Stimulated activated CD4-positive, alpha-beta T cell treated with anti-CD3 and anti-CD28 coated beads, Interleukin-1b, Interleukin-23, amount 100 ng/mL, for 48 hours (primary cell): Measurements from ENCODE around the gene SLC6A3.
"Not testable (repeated sequence)": the region's sequence is repeated elsewhere in the genome, so short reads cannot be mapped to it uniquely, and the experiment has no call there.

Experiments used
- DNase-seq: peaks from one replicate; pipeline ENCODE4 v3.0.0-alpha.2; 2020

The SLC6A3 gene

DNA sequence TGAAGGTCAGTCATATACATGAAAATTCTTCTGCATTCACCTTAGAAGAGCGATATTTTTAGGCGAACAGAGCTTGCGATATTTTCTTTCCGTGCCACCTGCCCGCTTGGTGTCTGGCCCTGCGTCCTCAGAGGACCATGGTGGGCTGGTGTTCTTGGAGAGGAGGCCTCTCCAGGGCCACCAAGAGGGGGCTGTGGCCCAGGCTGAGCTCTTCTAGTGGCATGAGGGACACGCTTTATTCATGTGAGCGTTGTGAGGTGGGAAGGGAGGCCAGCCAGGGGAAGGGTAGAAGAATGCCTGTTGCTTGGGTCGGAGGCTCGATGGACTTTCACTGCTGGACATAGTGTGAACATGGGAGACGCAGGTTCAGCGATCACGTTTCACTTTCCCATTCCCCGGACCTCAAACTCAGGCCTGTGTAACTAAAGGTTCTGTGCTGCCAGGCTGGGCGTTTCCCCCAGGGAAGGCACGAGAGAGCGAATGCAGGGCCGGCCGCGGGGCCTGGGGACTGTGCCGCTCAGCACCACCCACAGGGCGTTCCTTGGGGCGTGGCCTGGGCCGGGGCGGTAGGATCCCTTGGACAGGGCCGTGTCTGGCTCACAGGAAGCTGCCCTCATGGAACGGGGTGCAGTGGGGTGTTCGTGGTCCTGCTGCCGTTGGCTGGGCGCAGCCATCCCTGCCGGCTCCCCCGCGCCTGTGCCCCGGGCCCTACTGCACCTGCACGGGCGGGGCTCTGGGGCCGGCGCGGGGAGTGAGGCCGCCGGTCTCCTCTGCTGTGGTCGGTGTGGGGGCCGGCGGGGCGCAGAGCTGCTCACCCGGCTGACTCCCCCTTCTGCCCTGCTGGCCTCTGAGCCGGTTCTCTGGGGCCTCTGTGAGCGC lies 59.6 kb downstream of the SLC6A3 start:
- peak; percentile 77 for DNase-seq

DNA sequence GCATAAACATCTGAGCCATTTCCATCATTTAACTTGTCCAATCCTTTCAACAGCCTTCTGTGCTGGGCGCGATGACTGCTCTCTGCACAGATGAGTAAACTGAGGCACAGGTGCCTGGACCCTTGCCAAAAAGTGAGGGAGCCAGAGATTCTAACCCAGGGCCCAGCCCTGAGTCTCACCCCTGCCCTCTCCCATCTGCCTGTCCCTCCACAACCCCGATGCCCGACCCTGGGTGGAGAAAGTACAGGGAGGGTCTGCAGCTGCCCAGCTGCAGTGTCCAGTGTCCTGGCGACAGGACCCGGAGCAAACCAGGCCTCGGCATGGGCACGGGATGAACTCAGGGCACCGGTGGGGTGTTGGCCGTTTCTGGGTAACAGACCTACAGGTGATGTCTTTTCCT lies 60.7 kb downstream of the SLC6A3 start:
- no peak for DNase-seq

DNA sequence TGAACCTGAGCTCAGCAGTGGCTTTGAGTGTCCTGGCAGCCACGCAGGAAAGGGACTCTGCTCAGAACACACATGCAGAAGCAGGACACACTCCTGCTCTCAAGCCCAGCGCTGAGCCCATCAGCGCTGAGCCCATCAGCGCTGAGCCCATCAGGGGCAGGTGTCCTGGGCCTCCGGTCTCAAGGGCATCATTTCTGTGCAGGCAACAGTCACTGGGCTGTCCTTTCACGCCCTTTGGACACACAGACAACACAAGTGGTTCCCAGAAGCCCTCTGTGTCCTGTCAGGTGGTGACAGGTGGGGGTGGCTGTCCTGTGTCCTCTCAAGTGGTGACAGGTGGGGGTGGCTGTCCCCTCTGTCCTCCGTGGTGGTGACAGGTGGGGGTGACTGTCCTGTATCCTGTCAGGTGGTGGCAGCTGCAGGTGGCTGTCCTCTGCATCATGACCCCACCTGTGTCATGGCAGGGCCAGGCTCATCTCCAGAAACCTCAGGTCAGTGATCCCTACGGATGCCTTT lies 61.3 kb downstream of the SLC6A3 start:
- no peak for DNase-seq

DNA sequence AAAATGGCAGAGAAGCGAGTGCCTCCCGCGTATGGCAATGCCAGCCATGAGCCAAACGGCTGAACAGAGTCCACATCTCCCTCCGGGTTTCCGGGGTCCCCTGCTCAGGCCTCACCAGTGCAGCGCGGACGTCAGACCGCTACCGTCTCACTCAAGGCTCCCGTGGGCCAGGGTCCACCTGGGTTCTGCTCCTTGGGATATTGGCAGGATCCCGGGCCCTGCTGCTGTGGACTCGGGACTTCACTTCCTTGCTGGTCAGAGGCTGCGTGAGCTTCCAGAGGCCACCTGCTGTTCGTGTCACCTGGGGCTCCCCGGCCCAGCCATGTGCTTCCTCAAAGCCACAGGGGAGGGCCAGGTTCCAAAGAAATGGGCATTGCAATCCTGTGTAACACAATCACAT lies 61.9 kb downstream of the SLC6A3 start:
- DNase-seq, result no peak

DNA sequence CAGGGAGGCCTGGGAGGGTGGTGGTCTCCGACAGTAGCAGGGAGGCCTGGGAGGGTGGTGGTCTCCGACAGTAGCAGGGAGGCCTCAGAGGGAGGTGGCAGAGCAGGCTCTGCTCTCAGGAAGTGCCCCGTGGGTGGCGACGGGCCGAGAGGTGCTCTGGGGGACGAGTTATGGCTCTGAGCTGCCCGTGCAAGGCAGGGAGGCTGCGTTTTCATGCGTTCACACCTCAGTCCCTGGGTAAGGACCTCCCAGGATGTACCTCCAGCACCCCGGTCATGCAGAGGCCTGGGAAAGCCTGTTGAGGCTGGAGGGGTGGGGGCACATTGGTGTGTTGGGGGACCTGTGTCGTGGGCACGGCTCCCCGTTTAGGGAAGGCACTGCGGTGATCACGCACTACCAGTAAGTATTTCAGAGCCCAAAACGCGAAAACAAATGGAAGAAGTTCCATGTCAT lies 63.0 kb downstream of the SLC6A3 start:
- no peak for DNase-seq

DNA sequence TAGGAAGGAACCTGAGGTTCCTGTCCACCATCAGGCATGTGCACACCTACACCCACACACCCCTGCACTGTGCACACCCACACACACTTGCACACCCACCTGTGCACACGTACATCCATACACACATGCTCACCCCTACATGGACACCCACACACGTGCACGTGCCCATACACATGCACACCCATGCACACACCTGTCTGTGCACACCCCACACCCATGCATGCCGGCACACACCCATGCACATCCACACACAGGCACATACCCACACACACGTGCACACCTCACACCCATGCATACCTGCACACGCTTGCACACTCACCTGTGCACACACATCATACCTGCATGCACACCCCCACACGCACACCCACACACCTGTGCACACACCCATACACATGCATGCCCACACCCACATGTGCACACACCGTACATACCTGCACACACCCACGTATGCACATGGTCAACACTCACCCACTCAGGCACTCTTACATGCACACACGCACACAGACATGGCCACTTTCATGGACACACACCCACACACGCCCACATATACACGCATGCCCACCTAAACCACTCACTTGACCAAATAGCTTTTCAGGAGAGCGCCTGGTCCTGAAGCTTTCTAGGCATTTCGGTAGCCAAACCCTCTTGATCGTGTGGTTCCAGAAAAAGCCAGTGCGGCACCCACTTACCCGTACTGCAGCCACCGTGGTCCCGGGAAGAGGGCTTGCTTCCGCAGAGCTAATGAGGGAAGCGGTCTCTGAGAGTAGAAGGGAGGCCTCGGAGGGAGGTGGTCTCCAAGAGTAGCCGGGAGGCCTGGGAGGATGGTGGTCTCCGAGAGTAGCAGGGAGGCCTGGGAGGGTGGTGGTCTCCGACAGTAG lies 63.6 kb downstream of the SLC6A3 start:
- no peak for DNase-seq

DNA sequence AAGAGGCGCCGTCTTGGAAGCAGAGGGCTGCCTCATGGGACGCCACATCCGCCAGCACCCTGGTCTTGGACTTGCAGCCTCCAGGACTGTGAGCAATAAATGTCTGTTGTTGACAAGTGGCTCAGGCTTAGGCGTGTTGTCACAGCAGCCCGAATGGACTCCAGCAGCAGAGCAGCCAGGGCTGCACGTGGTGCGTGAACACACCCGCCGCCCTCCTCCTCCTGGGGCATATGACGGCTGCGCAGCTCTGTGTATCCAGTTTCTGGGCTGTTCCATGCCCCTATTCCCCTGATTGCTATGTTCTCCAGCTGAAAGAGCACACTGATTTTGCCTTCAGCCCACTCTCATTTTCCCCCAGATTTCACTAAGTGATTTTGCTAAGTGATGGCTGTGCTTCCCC lies 64.3 kb downstream of the SLC6A3 start:
- DNase-seq, result no peak

DNA sequence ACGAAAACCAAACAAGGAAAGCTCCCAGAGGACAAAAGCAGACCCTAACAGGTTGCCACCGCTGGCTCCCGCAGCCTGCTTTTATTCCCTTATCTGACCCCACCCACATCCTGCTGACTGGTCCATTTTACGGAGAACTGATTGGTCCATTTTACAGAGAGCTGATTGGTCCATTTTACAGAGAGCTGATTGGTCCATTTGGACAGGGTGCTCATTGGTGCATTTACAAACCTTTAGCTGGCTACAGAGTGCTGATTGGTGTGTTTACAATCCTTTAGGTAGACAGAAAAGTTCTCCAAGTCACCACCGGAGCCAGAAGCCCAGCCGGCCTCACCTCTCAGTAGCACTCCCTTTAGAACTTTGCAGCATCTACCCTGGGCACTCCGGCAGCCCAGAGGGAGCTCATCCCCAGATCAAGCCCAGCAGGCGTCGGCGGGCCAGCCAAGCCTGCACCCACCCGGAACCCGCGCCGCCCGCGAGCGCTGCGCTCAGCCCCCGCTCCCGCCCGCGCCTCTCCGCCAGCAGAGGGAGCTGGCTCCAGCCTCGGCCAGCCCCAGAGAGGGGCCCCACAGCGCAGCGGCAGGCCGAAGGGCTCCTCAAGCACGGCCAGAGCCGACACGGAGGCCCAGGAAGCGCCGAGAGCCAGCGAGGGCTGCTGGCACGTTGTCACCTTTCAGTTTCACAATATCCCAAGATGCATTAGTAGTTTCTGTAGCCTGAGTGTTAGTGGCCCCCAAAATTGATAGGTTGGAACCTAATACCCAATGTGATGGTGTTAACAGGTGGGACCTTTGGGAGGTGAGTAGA lies 65.0 kb downstream of the SLC6A3 start:
- peak; percentile 44 for DNase-seq

DNA sequence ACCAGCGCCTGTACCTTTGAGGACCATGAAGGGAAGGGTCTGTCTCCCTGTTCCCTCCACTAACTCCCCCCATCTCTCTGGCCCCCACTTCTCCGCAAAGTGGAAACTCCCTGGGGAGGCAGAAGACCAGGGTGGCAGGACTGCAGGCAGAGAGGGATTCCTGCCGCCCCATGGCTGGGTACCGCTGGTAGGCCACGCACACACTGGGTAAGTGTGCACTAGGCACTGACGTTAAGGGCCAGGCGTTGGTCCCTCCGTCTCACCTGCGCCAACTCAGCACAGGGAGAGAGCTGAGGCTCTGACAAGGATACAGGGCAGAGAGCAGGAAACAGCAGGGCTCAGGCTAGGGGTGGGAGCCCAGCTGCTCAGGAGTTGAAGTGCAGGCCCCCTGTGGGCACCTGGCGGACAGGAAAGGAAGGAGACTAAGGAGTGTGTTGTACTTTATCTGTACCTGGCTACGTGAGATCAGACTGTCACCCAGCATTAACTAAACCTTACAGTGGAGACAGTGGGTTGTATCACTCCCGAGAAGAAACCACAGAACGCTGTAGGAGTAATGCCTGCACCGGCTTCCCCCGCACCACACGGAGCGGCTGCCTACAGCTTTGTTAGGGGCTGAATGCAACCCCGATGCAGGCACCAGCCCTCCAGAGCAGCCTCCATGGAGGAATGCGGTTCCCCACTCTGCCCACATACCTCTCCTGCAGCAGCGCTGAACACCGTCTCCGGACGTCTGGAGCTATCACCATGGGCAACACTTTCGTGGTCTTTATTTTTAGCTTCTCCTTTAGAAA lies 66.2 kb downstream of the SLC6A3 start:
- DNase-seq, result no peak

DNA sequence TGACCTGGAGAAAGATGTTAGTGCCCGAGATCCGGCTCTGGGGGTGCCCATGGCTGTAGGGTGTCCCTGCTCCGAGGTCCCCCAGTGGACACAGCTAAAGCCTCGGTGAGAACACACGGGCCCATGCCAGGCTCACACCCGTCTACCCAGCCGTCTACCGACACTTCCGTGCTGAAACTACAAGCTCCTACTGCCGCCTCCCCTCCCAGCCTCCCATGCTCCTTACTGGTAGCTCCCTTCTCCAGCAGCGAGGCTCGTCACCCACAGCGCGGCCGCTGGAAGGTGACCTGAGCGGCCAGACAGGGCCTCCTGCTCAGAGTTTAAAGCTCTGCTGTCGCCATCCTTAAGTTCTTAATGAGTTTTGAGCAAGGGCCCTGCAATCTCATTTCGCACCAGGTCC lies 67.1 kb downstream of the SLC6A3 start:
- DNase-seq, result no peak

DNA sequence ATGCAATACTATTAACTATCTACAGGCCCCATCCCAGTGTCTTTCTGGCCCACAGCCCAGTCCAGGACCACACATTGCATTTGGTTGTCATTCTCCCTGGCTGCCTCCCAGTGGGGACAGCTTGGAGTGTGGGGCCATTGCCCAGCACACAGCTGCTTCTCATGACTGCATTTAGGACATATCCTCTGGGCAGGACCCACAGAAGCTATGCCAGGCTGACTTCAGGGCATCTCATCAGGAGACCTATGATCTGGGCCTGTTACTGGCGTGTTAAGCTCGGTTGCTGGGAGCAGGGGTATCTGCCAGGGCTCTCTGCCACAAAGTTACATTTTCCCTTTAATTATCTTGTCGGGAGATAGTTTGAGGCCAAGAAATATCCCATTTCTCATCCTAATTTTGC lies 68.3 kb downstream of the SLC6A3 start:
- DNase-seq, result no peak

DNA sequence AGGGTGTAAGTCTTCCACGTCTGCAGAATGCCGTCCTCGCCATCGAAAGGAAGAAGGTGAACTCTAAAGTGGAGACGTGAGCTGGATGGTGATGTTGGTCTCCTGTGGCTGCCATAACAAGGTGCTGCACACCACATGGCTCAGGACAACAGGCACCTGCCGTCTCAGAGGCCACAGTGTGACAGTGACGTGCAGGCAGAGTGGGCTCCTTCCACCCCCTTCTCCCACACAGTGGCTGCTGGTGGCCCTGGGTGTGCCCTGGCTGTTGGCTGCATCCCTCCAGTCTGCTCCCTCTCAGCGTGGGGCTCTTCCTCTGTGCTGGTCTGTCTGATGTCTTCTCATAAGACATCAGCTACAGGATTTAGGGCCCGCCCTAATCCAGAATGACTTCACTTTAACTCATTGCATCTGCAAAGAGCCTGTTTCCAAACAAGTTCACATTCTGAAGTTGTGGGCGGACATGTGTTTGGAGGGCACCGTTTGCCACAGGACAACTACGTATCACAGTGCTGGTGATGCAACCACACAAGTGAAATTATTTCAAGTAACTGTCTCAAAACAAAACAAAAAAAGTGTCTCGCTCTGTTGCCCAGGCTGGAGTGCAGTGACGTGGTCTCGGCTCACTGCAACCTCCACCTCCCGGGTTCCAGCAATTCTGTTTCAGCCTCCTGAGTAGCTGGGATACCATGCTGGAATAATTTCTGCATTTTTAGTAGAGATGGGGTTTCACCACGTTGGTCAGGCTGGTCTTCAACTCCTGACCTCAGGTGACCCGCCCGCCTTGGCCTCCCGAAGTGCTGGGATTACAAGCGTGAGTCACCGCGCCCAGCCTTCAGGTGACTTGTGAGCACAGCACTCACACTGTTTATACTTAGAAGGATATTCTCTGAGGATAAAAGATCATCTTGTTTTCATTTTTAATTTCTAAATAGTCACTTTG lies 69.1 kb downstream of the SLC6A3 start:
- no peak for DNase-seq

DNA sequence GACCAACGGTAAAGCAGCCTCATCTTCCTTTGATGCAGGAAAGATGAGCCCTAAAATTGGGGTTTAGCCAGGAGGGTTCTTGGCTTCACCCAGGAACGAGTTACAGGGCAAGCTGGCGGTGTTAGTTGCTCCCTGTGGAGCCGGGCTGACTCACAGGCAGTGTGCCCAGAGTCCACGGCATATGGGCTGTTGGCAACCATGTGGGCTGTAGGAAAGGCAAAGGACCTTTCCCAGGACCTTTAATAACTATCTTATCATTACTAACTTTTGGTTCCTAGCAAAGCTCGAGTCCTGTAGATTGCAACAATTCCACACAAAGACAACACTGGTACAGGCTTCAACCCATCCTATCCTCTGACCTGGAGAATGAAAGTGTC lies 70.6 kb downstream of the SLC6A3 start:
- no peak for DNase-seq

DNA sequence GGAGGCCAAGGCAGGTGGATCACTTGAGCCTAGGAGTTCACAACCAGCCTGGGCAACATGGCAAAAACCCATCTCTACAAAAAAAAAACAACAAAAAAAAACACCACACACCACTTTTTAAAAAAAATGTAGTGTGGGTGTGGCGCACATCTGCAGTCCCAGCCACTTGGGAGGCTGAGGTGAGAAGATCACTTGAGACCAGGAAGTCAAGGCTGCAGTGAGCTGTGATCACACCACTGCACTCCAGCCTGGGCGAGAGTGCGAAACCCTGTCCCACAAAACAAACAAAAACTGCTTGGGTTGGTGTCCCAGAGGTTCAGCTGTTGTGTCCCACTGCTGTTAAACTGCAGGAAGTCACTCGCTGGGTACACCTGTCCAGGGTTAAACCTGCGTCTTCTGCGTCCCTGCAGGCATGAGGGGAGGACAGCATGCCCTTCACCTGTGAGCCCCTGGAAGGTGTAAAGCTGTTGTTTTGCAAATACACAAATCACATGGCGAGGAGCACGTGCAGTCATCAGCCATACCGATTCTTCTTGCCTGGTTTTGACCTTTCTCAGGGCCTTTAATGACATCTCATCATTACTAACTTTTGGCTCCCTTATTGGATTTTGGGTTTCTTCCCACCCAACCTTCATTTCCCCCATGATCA lies 71.1 kb downstream of the SLC6A3 start:
- no peak for DNase-seq

DNA sequence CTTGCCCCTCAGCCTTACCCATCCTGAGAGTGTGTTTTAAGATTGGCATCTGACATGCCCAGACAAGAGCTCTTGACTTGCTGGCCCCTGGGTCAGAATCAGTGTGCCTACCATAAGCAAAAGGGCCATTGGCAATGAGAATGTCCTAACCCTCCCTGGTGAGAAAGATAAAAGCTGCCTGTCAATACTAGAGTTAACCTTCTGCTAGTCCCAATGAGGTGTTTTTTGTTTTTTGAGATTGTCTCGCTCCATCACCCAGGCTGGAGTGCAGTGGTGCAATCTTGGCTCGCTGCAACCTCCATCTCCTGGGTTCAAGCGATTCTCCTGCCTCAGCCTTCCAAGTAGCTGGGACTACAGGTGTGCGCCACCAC lies 73.3 kb downstream of the SLC6A3 start:
- DNase-seq, result not testable (repeated sequence)

DNA sequence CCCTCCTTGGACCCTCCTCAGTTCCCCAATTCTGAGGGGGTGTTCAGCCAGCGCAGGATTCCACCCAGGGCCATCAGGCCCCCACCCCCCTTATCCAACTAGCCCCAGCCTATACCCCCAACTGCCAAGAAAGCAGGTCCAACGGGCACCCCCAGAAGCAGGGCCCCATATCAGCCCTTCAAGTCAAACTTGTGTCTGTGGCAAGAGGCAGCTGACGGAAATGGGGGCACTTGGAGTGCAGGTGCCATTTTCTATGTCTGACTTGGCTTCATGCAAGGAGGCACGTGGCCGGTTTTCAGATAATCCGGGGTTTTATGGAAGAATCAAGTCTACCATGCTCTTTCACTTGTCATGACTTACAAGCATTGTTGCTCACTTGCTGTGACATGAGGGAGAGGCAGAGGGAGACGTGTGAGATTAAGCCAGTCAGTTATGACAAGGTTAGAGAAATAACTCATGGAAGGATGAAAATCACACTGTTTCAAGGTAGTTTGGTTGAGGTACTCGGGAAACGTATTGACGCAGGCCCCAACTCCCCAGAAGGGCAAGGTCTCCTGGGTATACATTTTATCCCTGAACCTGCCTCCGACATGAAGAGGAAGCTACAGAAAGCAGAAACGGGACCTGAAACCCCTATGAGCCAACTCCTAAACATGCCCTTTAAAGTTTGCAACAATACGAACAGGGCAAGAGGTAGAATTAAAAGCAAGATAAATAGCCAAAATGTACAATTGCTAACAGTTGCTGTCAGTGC lies 73.8 kb downstream of the SLC6A3 start:
- DNase-seq, result no peak

DNA sequence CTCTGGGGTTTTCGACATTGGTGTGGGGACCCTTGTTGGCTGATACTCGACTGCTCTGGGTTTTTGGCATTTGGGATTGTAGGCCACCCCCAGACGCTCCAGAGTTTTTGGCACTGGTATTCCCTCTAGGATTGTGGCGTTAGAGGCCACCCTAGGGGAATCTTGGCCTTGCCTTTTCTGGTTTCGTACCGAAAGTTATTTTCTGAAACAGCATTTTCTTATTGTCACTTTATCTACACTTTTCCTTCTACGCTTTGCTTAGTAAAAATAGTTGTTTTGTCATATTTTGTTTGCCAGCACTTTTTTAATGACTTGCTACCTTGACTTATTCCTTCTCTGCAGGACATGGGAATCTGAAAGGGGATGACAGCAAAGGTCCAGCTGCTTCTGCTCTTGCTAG lies 75.2 kb downstream of the SLC6A3 start:
- DNase-seq, result no peak

DNA sequence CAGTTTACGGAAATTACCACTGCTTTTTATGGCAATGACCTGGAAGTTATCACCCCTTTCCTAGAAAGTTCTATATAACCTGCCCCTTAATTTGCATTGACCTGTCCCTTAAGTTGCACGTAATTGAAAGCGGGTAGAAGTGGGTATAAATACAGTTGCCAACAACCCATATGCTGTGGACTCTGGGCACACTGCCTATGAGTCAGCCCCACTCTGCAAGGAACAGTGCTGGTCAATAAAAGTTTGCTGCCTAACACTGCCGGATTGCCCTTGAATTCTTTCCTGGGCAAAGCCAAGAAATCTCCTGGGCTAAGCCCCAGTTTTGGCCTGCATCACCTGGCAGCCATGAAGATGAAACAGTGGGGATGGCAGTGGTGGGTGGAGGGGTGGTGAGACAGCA lies 76.5 kb downstream of the SLC6A3 start:
- DNase-seq, result no peak

DNA sequence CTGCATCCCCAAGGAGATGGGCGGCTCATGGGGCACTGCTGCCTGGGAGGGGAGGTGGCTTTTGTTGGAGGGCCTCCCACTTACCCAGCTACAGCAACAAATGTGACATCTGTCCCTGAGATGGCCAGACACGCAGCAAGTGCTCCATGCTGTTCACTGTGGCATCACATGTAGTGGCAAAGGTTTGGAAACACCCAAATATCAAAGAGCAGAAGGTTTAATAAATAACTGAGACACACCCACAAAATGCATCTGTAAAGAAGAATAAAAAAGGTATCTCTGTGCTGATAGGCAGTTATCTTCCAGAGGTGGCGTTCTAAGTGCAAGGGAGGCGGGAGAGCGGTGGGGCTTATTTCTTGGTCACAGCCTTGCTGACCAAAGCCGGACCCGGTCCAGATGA lies 77.0 kb downstream of the SLC6A3 start:
- DNase-seq, result no peak

DNA sequence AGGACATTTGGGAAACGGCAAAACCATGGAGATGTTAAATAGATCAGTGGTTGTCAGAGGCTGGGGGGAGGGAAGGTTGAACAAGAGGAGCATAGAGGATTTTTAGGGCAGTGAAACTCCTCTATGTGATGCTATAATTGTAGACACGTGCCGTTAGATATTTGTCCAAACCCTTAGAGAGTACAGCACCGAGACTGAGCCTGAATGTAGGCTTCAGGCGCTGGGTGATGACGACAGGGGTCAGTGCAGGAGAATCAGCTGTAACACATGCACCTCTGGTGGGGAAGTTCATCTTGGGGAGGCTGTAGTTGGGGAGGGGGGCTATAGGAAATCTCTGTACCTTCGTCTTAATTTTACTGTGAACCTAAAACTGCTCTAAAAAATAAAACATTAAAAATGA lies 78.1 kb downstream of the SLC6A3 start:
- no peak for DNase-seq
